IMR-90 (cell line): ENCODE measurements around the gene INPP4A.

Experiments used
- BHLHE40 ChIP-seq: fragments of 150-350 bp; IDR thresholded peaks from 2 replicates; pipeline ENCODE4 v1.6.1; 2016; ENCODE audit warnings: mild to moderate bottlenecking, low read depth, low read length
- CEBPB ChIP-seq: IDR thresholded peaks from 2 replicates; pipeline ENCODE4 v1.6.1; 2012; ENCODE audit warnings: low read depth, low read length, improper control_type of control experiment
- CTCF ChIP-seq: conservative IDR thresholded peaks from 2 replicates; pipeline ENCODE4 v1.5.1; 2012; ENCODE audit warnings: mild to moderate bottlenecking, low read depth, low read length, improper control_type of control experiment
- ELK1 ChIP-seq: fragments of 150-350 bp; IDR thresholded peaks from 2 replicates; pipeline ENCODE4 v1.6.1; 2016; ENCODE audit warnings: low read depth, mild to moderate bottlenecking, low read length, moderate library complexity, borderline replicate concordance
- FOS ChIP-seq: fragments of 150-350 bp; IDR thresholded peaks from 2 replicates; pipeline ENCODE4 v1.6.1; 2016; ENCODE audit warnings: low read depth, low read length
- MAFK ChIP-seq: IDR thresholded peaks from 2 replicates; pipeline ENCODE4 v1.6.1; 2012; ENCODE audit warnings: low read depth, low read length, improper control_type of control experiment
- MXI1 ChIP-seq: IDR thresholded peaks from 2 replicates; pipeline ENCODE4 v1.6.1; 2012; ENCODE audit warnings: low read depth, mild to moderate bottlenecking, low read length, moderate library complexity, borderline replicate concordance
- NFE2L2 ChIP-seq: fragments of 150-350 bp; IDR thresholded peaks from 2 replicates; pipeline ENCODE4 v1.6.1; 2016; ENCODE audit warnings: low read depth, mild to moderate bottlenecking, low read length
- POLR2A ChIP-seq: IDR thresholded peaks from 2 replicates; pipeline ENCODE4 v1.6.1; 2012; ENCODE audit warnings: mild to moderate bottlenecking, low read depth, low read length
- RAD21 ChIP-seq: IDR thresholded peaks from 2 replicates; pipeline ENCODE4 v1.6.1; 2012; ENCODE audit warnings: low read length, improper control_type of control experiment

- TF ChIP-seq CTCF (no peak), MAFK (no peak), POLR2A (no peak), BHLHE40 (no peak), MXI1 (no peak), RAD21 (no peak), ELK1 (no peak), CEBPB (0 out of 2 replicates have a peak, but pooled peaks have one; percentile 51), NFE2L2 (no peak), FOS (no peak)
Observed at GRCh38 chr2:98514096-98514639, 69.5 kb downstream of the INPP4A start.
